ENCODE results near the gene AGBL4.

The AGBL4 gene

GRCh38 chr1:48808496-48808895, 1215.3 kb downstream of the AGBL4 start:
- DNase-seq = no peak

GRCh38 chr1:48807554-48808260, 1216.0 kb downstream of the AGBL4 start:
- DNase-seq = no peak

GRCh38 chr1:48803474-48803873, 1220.3 kb downstream of the AGBL4 start:
- DNase-seq = no peak

- no peak for DNase-seq
Measured at GRCh38 chr1:48794816-48795215, 1228.9 kb downstream of the AGBL4 start.

GRCh38 chr1:48793863-48794262, 1229.9 kb downstream of the AGBL4 start:
- no peak for DNase-seq

- peak; percentile 61 for DNase-seq
Measured at GRCh38 chr1:48792961-48793360, 1230.8 kb downstream of the AGBL4 start.

- DNase-seq = no peak
Measured at GRCh38 chr1:48790397-48790796, 1233.4 kb downstream of the AGBL4 start.

- no peak for DNase-seq
Measured at GRCh38 chr1:48789903-48790302, 1233.9 kb downstream of the AGBL4 start.

- DNase-seq = no peak
Measured at GRCh38 chr1:48785869-48786268, 1237.9 kb downstream of the AGBL4 start.

- no peak for DNase-seq
Measured at GRCh38 chr1:48784301-48784700, 1239.5 kb downstream of the AGBL4 start.

GRCh38 chr1:48777219-48777895, 1246.4 kb downstream of the AGBL4 start:
- DNase-seq = no peak

GRCh38 chr1:48776393-48777218, 1247.1 kb downstream of the AGBL4 start, which contains the start of gene BEND5:
TSS of gene BEND5 (minus strand) at chr1:48776891. CDS start at chr1:48776831, 60 bp downstream.
- DNase-seq = peak; percentile 75

GRCh38 chr1:48775831-48776392, 1247.8 kb downstream of the AGBL4 start:
- DNase-seq = no peak

GRCh38 chr1:48773133-48773532, 1250.6 kb downstream of the AGBL4 start:
- DNase-seq = no peak

- no peak for DNase-seq
Measured at GRCh38 chr1:48772211-48772610, 1251.5 kb downstream of the AGBL4 start.

- no peak for DNase-seq
Measured at GRCh38 chr1:48771561-48771960, 1252.2 kb downstream of the AGBL4 start.

GRCh38 chr1:48767975-48768510, 1255.7 kb downstream of the AGBL4 start:
- DNase-seq = no peak

GRCh38 chr1:48765335-48765734, 1258.4 kb downstream of the AGBL4 start:
- no peak for DNase-seq

GRCh38 chr1:48761986-48762385, 1261.8 kb downstream of the AGBL4 start:
- DNase-seq = no peak

GRCh38 chr1:48761411-48761810, 1262.3 kb downstream of the AGBL4 start:
- no peak for DNase-seq

GRCh38 chr1:48760857-48761256, 1262.9 kb downstream of the AGBL4 start:
- DNase-seq = no peak

- no peak for DNase-seq
Measured at GRCh38 chr1:48758976-48759375, 1264.8 kb downstream of the AGBL4 start.

GRCh38 chr1:48757363-48757762, 1266.4 kb downstream of the AGBL4 start:
- DNase-seq = no peak

Data from NCI-H1694 treated with DMSO at 0.1 percent for 48 hours (cell line).